ENCODE results near the gene PPL. TPM values are rescaled to one million over a fixed set of nuclear protein-coding genes. Genes with fewer than 3 reads are reported as not detected.

Gene PPL
- total RNA-seq, 1 experiment from 2014 or later, result 56.4 TPM

DNA sequence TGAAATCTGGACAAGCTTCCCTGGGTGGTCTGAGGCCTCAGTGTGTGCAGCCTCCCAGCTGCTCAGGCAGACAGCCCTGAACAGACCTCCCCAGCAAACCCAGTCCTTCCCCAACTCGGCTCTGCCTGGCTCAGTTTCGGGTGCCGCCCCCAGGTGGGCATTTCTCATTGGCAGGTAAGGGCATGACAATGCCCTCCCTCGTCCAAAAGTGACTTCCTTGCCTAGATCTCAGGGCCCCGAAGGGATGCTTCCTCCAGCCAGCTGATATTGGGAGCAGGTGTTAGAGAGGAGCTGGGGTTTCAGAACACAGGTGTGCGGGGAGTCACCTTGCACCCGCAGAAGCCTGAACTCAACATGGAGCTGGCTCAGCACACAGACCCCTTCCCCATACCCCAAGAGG, 3.8 kb upstream of the PPL start (continued):
- TF ChIP-seq SIN3A (IDR thresholded peaks at IDR 0.05; ENCODE audit: low read depth) (no peak), RAD21 (IDR thresholded peaks at IDR 0.05; ENCODE audit: low read depth) (no peak), EZH2phosphoT487 (IDR thresholded peaks at IDR 0.05; ENCODE audit: borderline replicate concordance) (no peak), REST (IDR thresholded peaks at IDR 0.05; ENCODE audit: low read depth) (no peak)

DNA sequence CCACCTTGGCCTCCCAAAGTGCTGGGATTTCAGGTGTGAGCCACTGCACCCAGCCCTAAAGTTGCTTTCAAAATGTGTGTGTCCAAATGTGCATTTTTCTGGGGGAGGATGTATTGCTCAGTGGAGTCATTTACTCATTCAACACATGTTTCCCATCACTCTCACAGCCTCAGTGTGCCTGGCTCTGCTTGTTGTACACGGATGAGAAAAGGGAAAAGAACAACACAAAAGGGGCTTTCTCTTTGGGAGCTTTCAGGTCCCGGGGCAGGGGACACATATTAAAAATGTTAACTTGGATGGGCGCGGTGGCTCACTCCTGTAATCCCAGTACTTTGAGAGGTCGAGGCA, 1.7 kb upstream of the PPL start:
- CTCF ChIA-PET, result no interaction called here
- H3K36me3 ChIP-seq (ENCODE audit: control insufficient read depth in 1 of 2, insufficient read depth in 2 of 2, low read length in 2 of 2), result no peaks in the 10 kb centered on the region
- no peak for ATAC-seq
- no peak overlapping the region for H3K4me3 ChIP-seq (replicated peaks in 1 of 2; ENCODE audit: low read depth in 1 of 2, low read length in 2 of 2)
- H3K9ac ChIP-seq (ENCODE audit: low read length), result no peak overlapping the region
- no peaks in the 10 kb centered on the region for H3K9me2 ChIP-seq (ENCODE audit: insufficient read depth)
- H3K4me1 ChIP-seq (ENCODE audit: control insufficient read depth in 1 of 2, insufficient read depth in 2 of 2, low read length in 2 of 2), result peaks cover 45 to 78% of the 10 kb centered on the region in 2 experiments
- H4K20me1 ChIP-seq (ENCODE audit: insufficient read depth), result no peaks in the 10 kb centered on the region
- POLR2A ChIA-PET, result no interaction called here
- no peak for DNase-seq (ENCODE audit: low read depth, low spot score)
- intact Hi-C loops (cut with micrococcal nuclease), result no loop called here
- no peak overlapping the region for H2AFZ ChIP-seq (ENCODE audit: low read depth, low read length, poor library complexity, severe bottlenecking)
- BruUV-seq (replicated peaks), result no TSS peak
- no peak overlapping the region for H3K27ac ChIP-seq (ENCODE audit: low read depth, low read length)
- no peak overlapping the region for H3K4me2 ChIP-seq (ENCODE audit: low read length)
- H3K79me2 ChIP-seq (ENCODE audit: insufficient read depth, low read length), result no peaks in the 10 kb centered on the region; the same call in 1 of the 2 replicates
- H3K9me3 ChIP-seq (ENCODE audit: control insufficient read depth in 1 of 2, insufficient read depth in 1 of 2, low read depth in 1 of 2, low read length in 2 of 2), result no peaks in the 10 kb centered on the region
- RAD21 ChIA-PET (ENCODE audit: low non-redundant PET in 1 of 2, low total read pairs in 2 of 2, uncharacterized antibody in 2 of 2, unreplicated experiment in 2 of 2), result no interaction called here
- no peaks in the 10 kb centered on the region for H3K27me3 ChIP-seq (ENCODE audit: insufficient read depth, low read length)
- TF ChIP-seq JUND (IDR thresholded peaks at IDR 0.05) (no peak), TCF7L2 (IDR thresholded peaks at IDR 0.05; ENCODE audit: borderline replicate concordance, extremely low read depth, insufficient read depth, insufficient read length) (no peak), CTCF (IDR thresholded peaks at IDR 0.05 in 2 of 3, conservative IDR thresholded peaks at IDR 0.05 in 1 of 3; ENCODE audit: borderline replicate concordance in 1 of 3, insufficient read depth in 1 of 3, low read depth in 2 of 3, low read length in 2 of 3) (no peak), POLR2A (IDR thresholded peaks at IDR 0.05; ENCODE audit: borderline replicate concordance, extremely low read depth, insufficient read depth, insufficient read length) (no peak), MAX (IDR thresholded peaks at IDR 0.05) (no peak), SRF (IDR thresholded peaks at IDR 0.05; ENCODE audit: low read depth) (no peak), EZH2phosphoT487 (IDR thresholded peaks at IDR 0.05; ENCODE audit: borderline replicate concordance) (no peak), SIN3A (IDR thresholded peaks at IDR 0.05; ENCODE audit: low read depth) (no peak), EZH2 (IDR thresholded peaks at IDR 0.05) (no peak), REST (IDR thresholded peaks at IDR 0.05; ENCODE audit: low read depth) (no peak), CBX3 (IDR thresholded peaks at IDR 0.05; ENCODE audit: low read depth) (no peak), SP1 (IDR thresholded peaks at IDR 0.05; ENCODE audit: low read depth) (no peak), ZNF274 (IDR thresholded peaks at IDR 0.05; ENCODE audit: low read depth, low read length) (no peak), RAD21 (IDR thresholded peaks at IDR 0.05; ENCODE audit: low read depth) (no peak), POLR2AphosphoS5 (IDR thresholded peaks at IDR 0.05; ENCODE audit: low read depth, low read length) (no peak), ELF1 (IDR thresholded peaks at IDR 0.05; ENCODE audit: borderline replicate concordance, low read depth) (no peak), FOSL1 (IDR thresholded peaks at IDR 0.05; ENCODE audit: low read depth) (no peak)
